HEK293T (cell line): Measurements from ENCODE around the gene TGFBR1.

Experiments used
- ARNT ChIP-seq: fragments of 450-650 bp; IDR thresholded peaks from 2 replicates; pipeline ENCODE4 v1.6.1; 2017; ENCODE audit warnings: mild to moderate bottlenecking
- BHLHE40 ChIP-seq: fragments of 450-650 bp; IDR thresholded peaks from 2 replicates; pipeline ENCODE4 v1.6.1; 2016; ENCODE audit warnings: mild to moderate bottlenecking, moderate library complexity, borderline replicate concordance
- ELF4 ChIP-seq: fragments of 450-650 bp; IDR thresholded peaks from 2 replicates; pipeline ENCODE4 v1.6.1; 2017; ENCODE audit warnings: antibody characterized with exemption
- FOXA1 ChIP-seq: fragments of 450-650 bp; IDR thresholded peaks from 2 replicates; pipeline ENCODE4 v1.6.1; 2016; ENCODE audit warnings: mild to moderate bottlenecking
- FOXK2 ChIP-seq: fragments of 450-650 bp; IDR thresholded peaks from 2 replicates; pipeline ENCODE4 v1.6.1; 2016; ENCODE audit warnings: mild to moderate bottlenecking
- FOXM1 ChIP-seq: fragments of 450-650 bp; IDR thresholded peaks from 2 replicates; pipeline ENCODE4 v1.6.1; 2017; ENCODE audit warnings: mild to moderate bottlenecking, borderline replicate concordance
- HDGF ChIP-seq: fragments of 450-650 bp; IDR thresholded peaks from 2 replicates; pipeline ENCODE4 v1.6.1; 2017; ENCODE audit warnings: antibody characterized with exemption, borderline replicate concordance
- L3MBTL2 ChIP-seq: fragments of 450-650 bp; conservative IDR thresholded peaks from 2 replicates; pipeline ENCODE4 v1.6.1; 2016; ENCODE audit warnings: mild to moderate bottlenecking
- LEF1 ChIP-seq: fragments of 450-650 bp; IDR thresholded peaks from 2 replicates; pipeline ENCODE4 v1.6.1; 2017; ENCODE audit warnings: mild to moderate bottlenecking, borderline replicate concordance
- NFRKB ChIP-seq: fragments of 450-650 bp; IDR thresholded peaks from 2 replicates; pipeline ENCODE4 v1.6.1; 2016; ENCODE audit warnings: mild to moderate bottlenecking, moderate library complexity
- SP1 ChIP-seq: fragments of 450-650 bp; IDR thresholded peaks from 2 replicates; pipeline ENCODE4 v1.6.1; 2017
- SUZ12 ChIP-seq: fragments of 450-650 bp; IDR thresholded peaks from 2 replicates; pipeline ENCODE4 v1.6.1; 2016; ENCODE audit warnings: mild to moderate bottlenecking
- TARDBP ChIP-seq: fragments of 450-650 bp; IDR thresholded peaks from 2 replicates; pipeline ENCODE4 v1.6.1; 2016
- ZNF384 ChIP-seq: fragments of 450-650 bp; IDR thresholded peaks from 2 replicates; pipeline ENCODE4 v1.6.1; 2016

GRCh38 chr9:99130069-99130468 lies 25.2 kb downstream of the TGFBR1 start:
- no peak for TF ChIP-seq FOXK2
- no peak for TF ChIP-seq SP1
- no peak for TF ChIP-seq FOXA1
- TF ChIP-seq ELF4, result no peak
- no peak for TF ChIP-seq TARDBP
- TF ChIP-seq FOXM1, result no peak
- no peak for TF ChIP-seq ARNT
- TF ChIP-seq ZNF384, result no peak
- no peak for TF ChIP-seq SUZ12
- no peak for TF ChIP-seq L3MBTL2
- no peak for TF ChIP-seq NFRKB
- TF ChIP-seq HDGF, result no peak
- no peak for TF ChIP-seq BHLHE40
- no peak for TF ChIP-seq LEF1
